Inflammatory macrophage (primary cell): ENCODE measurements around the gene NFAT5.
A peak's percentile ranks its signal among the peaks of the same experiment; 100 is the strongest.
"Not testable (repeated sequence)": the region's sequence is repeated elsewhere in the genome, so short reads cannot be mapped to it uniquely, and the experiment has no call there.

Source experiments
- DNase-seq, 2 donors: peaks; one replicate each; pipeline ENCODE4 v3.0.0-alpha.2; 2020 to 2022

The NFAT5 gene

GRCh38 chr16:69555867-69556266 is 9.9 kb upstream of the NFAT5 start:
- DNase-seq: no peak

DNA sequence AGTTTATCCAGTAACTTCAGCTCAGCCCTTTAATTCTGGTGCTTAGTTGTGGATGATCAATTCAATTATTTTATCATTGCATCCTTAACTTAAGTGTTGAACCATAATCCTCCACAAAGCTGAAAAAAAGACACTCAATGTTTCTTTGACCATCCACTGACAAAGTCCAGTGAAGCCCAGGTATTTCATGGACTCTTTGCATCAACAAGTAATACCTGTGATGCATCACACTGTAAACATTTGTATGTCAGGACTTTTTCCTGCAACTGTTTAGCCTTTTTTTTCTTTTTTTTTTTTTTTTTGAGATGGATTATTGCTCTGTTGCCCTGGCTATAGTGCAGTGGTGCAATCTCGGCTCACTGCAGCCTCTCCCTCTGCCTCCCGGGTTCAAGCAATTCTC is 6.6 kb upstream of the NFAT5 start:
- no peak for DNase-seq

GRCh38 chr16:69561367-69561766 is 4.4 kb upstream of the NFAT5 start:
- not testable (repeated sequence) for DNase-seq

GRCh38 chr16:69561901-69562300 is 3.9 kb upstream of the NFAT5 start:
- DNase-seq: peak in 1 of 2 donors; percentile 20

- DNase-seq: no peak
Measured at GRCh38 chr16:69562813-69563212, 3.0 kb upstream of the NFAT5 start.

GRCh38 chr16:69563605-69564580 is 1.9 kb upstream of the NFAT5 start:
- DNase-seq: peak; percentile 80 to 89

DNA sequence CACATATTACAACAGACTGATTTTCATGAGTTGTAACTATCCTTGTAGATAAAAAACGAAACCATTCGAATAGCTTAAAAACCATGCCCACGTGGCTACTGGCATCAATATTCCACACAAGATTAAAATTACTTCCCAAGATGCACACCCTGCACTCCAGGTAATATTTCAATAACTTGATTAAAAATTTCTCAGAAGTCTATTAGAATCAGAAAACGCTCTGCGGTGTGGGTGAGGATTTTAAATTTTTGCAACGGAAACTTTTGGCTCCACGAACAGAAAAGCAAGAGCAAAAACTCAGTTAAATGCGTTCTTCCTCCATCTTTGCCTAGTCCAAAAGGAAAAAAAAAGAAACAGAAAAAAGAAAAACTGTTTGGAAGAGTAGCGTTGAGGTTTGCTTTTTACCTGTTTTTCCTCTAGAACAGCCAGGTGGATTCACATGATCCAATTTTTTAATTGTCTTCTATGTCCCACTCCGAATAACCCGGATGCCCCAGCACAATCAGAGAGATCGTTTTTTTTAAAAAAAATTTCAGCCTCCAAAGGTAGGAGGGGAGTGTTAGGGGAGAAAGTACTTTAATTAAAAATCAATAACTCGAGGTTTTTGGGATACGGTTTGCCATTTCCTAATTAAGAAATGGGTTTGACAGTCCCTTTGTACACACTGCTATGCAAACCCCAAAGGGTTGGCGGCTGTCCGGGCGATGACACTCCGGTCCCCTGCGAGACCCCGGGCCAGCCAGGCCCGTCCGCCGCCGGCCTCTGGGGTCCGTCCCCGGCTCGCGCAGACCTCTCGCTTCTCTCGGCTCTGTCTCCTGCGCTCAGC is 708 bp upstream of the NFAT5 start:
- peak in 1 of 2 donors; percentile 4 for DNase-seq

DNA sequence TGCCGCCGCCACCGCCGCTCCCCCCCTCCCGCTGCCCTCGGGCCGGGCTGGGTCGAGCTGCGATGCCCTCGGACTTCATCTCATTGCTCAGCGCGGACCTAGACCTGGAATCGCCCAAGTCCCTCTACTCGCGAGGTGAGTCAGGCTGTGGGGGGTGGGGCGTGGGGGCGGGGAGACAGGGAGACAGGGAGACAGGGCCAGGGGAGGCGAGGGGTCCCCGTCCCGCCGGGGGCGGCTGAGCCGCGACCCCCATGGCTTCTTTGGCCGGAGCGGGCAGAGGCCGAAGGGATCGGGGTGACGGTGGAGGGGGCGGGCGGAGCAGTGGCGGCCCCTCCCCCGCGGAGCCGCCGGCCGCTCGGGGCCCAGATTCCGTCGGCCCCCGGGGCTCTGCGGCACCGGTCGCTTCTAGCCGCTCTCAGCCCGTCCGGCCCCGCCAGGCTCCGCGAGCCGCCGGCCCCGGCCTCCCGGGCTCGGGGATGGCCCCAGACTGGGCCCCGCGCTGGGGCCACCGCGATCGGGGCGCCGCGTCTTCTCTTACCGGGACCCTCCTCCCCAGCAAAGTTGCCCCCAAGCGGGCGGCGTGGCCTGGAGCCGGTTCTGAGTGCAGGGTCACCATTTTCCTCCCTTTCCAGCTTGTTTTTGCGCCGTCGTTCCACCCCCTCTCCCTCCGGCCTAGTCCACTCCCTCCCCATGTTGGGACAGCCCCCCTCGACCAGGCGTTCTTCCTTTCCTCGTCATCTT is 644 bp downstream of the NFAT5 start:
- DNase-seq: peak; percentile 7 to 48

DNA sequence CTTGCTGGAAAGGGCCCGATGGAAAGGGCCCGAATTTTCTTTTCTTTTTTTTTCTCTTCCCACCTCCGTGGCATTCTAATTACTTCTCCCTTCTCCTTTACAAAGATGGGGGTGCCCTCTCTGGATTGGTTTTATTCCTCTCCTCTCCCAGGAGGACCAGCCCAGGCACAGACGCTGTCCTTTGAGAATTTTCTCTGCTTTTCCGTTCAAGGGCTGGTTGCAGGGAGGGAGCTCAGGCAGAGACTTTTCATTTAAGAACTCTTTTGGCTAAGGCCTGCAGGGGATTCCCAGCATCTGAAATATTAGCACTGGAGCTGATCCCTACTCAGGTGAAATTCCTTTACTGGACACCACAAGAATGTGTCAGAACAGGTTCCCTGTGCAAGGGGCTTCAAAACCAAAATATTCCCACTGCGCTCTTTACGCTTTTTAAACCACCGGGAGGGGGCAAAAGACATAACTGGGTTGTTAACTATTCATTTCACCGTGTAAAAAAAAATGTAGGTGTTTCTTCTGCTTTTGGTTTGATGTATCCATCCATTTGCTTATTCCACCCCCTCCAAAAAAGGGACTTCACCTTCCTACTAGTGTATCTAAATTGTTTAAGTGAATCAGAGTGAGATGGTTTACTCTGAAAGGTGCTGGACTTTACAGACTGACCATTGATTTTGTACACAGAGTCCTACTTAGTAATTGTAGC is 1.4 kb downstream of the NFAT5 start:
- DNase-seq: peak in 1 of 2 donors; percentile 17

DNA sequence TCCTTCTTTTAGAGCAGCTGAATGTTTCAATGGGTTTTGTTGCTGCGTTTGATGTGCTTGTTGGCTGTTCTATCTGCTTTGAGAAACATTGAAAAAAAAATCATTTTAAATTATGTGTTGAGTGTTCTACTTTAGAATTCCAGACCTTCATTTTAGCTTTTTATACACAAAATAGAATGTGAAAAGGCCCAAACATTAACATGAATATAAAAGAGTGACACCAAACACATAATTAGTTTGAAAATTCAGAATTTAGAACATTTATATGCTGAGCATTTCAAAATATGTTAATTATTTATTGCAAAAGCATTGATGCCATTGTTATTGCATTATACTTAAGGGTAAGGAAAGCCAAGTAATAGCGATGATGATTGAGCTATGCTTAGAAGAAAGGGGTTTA is 2.9 kb downstream of the NFAT5 start:
- DNase-seq: no peak

- DNase-seq: not testable (repeated sequence)
Measured at GRCh38 chr16:69578771-69579170, 13.0 kb downstream of the NFAT5 start.

GRCh38 chr16:69579783-69580481 is 14.2 kb downstream of the NFAT5 start:
- DNase-seq: no peak

- no peak for DNase-seq
Measured at GRCh38 chr16:69581297-69581696, 15.5 kb downstream of the NFAT5 start.

DNA sequence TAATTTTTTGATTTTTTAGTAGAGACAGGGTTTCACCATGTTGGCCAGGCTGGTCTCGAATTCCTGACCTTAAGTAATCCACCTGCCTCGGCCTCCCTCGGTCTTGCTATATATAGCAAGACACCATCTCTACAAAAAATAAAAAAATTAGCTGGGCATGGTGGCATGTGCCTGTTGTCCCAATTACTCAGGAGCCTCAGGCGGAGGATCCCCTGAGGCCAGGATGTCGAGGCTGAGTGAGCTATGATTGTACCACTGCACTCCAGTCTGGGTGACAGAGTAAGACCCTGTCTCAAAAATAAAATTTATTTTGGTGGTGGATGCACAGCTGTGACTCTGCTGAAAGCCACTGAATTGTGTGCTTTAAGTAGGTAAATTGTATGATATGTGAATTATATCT is 18.7 kb downstream of the NFAT5 start:
- DNase-seq: not testable (repeated sequence)

DNA sequence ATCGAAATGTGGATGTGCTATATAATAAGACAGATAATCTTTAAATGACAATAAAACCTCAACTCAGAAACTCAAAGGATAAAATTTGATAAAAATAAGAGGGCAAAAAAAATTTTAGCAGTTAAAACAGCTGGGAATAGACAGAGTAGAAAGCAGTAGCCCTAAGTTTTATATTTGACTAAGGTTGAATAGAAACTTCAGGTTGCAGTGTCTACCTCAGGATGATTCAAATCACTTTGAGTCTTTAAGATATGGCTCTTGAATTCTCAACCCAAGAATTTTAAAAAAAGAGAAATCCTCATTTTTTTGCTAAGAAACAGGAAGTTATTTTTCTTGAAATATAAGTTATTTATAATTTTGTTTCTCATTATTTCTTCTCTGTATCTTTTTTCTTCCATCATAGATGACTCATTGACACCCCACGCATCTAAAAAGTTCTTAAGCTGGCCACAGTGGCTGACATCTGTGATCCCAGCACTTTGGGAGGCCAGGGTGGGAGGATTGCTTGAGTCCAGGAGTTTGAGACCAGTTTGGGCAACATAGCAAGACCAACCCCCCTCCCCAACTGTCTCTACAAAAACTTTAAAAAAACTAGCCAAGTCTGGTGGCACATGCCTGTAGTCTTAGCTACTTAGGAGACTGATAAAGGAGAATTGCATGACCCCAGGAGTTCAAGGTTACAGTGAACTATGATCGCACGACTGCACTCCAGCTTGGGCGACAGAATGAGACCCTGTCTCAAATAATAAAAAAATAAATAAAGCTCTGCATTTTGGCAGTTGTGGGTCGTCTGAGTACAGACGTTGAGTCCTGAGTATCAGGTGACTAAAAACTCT is 23.9 kb downstream of the NFAT5 start:
- DNase-seq: peak; percentile 36 to 71

- DNase-seq: no peak
Measured at GRCh38 chr16:69590590-69590989, 24.8 kb downstream of the NFAT5 start.

DNA sequence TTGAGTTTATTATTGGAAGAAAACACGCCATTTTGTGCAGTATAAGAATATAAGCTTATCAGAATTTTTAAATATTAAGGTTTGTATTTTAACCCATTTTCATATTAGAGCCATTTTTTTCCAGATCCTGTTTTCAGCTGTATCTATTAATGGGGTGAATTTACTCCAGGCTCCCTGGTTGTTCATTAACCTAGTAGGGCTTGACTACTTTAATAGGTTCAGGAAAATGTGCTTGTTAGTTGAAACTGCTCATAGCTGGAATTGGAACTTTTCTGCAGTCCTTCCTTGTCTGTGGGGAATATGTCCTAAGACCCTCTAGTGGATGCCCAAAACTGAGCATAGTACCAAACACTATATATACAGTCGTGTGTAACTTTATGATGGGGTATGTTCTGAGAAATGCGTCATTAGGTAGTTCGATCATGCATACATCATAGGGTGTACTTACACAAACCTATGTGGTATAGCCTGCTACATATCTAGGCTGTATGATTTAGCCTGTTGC is 28.0 kb downstream of the NFAT5 start:
- DNase-seq: no peak

DNA sequence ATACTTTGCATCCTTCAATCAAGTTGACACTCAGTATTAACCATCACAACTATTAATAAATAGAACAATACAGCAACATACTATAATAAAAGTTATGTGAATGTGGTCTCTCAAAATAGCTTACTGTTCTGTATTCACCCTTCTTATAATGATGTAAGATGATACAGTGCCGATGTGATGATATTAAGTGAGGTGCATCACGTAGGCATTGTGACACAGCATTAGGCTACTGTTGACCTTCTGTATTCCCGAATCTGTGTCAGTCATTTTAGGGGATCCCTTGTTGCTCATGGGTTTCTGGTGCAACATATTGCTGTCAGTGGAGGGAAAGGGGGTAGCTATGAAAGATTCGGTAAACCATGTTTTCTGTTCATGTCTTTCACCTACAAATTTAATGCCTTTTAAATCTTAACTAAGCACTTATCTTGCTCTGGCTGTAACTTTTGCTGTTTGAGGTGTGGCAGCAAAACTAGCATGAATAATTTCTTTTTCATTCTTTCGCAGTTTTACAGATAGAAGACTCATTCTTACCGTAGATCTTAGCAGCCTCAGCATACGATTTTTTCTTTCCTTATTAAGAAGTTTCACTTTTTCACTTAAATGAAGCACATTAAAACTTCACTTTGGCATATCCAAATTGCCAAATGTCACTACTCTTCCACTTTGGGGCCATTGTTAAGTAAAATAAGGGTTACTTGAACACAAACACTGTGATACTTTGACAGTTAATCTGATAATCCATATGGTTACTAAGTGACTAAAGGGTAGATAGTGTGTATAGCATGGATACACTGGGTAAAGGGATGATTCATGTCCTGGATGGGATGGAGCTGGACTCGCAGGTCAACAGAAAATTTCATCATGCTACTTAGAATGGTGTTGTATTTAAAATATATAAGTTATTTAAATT is 29.6 kb downstream of the NFAT5 start:
- no peak for DNase-seq

DNA sequence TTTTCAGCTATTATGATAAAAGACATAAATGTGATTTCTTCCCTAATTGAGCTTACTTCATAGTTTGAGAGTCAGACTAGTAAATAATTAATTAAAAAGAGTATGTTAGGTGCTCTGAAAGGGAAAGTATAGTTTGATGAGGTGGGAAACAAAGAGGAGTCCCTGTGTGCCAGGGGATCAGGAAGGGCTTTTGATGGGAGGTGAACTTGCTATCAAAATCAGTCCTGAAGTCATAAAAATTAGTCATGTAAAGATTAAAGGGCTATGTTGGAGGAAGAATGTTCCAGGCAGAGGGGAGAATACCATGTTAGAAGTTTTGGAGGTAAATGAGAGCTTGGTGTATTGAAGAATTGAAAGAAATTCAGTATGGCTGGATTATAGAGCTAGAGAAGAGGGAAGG is 31.0 kb downstream of the NFAT5 start:
- DNase-seq: no peak
